ENCODE results near the gene CENATAC.

Gene CENATAC

GRCh38 chr11:118996926-118997626 lies 862 bp upstream of the CENATAC start:
- H2BK120ac ChIP-seq (ENCODE audit: low read depth, low read length), result no peak overlapping the region
- H4K91ac ChIP-seq (ENCODE audit: low read length), result no peak overlapping the region
- H3K9ac ChIP-seq (ENCODE audit: low read length), result peak overlapping the region; percentile 94
- H3K23ac ChIP-seq (ENCODE audit: low read length in 2 of 2), result no peak overlapping the region
- H2BK5ac ChIP-seq (ENCODE audit: low read depth, low read length, poor library complexity, severe bottlenecking), result no peak overlapping the region
- peak; percentile 17 for DNase-seq
- H3K4ac ChIP-seq (ENCODE audit: low read depth in 1 of 2, low read length in 2 of 2), result peak overlapping the region in 1 of 2 experiments; percentile 70
- H3K4me1 ChIP-seq (ENCODE audit: control insufficient read depth, insufficient read depth, low read depth, low read length), result peaks cover 6% of the 10 kb centered on the region
- H3K36me3 ChIP-seq (ENCODE audit: control insufficient read depth in 1 of 2, insufficient read depth in 2 of 2, low read depth in 1 of 2, low read length in 2 of 2), result peaks cover 9 to 26% of the 10 kb centered on the region in 2 experiments
- H3K79me1 ChIP-seq (replicated peaks; ENCODE audit: low read length, poor library complexity, severe bottlenecking), result peaks cover 18% of the 10 kb centered on the region
- H2AK5ac ChIP-seq (ENCODE audit: low read length, severe bottlenecking), result no peak overlapping the region
- no peak overlapping the region for H3K14ac ChIP-seq (ENCODE audit: low read length in 2 of 2)
- 55% methylated on average over 22 of the region's 22 CpGs for WGBS
- peak overlapping the region in 1 of 2 experiments; percentile 89 for H3K18ac ChIP-seq (ENCODE audit: low read depth in 1 of 2, low read length in 2 of 2)
- peak overlapping the region; percentile 71 for H4K8ac ChIP-seq (ENCODE audit: low read length)
- H2BK12ac ChIP-seq (ENCODE audit: low read length in 2 of 2), result peak overlapping the region in 1 of 2 experiments; percentile 21
- H3K9me3 ChIP-seq (ENCODE audit: control insufficient read depth, low read length), result no peaks in the 10 kb centered on the region
- peak overlapping the region; percentile 65 to 95 for H3K4me3 ChIP-seq (ENCODE audit: insufficient read depth in 1 of 2, low read depth in 1 of 2, low read length in 2 of 2)
- H2AFZ ChIP-seq (ENCODE audit: low read depth, low read length), result peak overlapping the region; percentile 78
- peak overlapping the region; percentile 80 for H3K4me2 ChIP-seq (ENCODE audit: low read length, poor library complexity, severe bottlenecking)
- no peak overlapping the region for H2BK15ac ChIP-seq (ENCODE audit: low read depth, poor library complexity, severe bottlenecking)
- no peaks in the 10 kb centered on the region for H3K27me3 ChIP-seq (ENCODE audit: control insufficient read depth in 1 of 2, insufficient read depth in 1 of 2, low read length in 2 of 2)
- no peak overlapping the region for H3K27ac ChIP-seq (ENCODE audit: low read length, poor library complexity, severe bottlenecking)

DNA sequence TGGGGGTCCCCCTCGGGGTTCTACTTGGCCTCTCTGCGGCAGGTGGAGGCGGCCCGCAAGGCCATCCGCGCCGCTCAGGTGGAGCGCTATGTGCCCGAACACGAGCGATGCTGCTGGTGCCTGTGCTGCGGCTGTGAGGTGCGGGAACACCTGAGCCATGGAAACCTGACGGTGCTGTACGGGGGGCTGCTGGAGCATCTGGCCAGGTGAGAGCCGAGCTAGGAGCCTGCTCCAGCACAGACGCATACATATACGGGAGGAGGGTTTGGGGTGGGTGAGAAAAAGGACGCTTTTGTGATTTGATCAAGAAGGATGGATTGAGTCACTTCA lies 415 bp downstream of the CENATAC start:
- Histone ChIP-seq H3K14ac (ENCODE audit: low read length in 2 of 2) (peak overlapping the region in 1 of 2 experiments; percentile 55), H3K4me1 (ENCODE audit: control insufficient read depth, insufficient read depth, low read depth, low read length) (peaks cover 6% of the 10 kb centered on the region), H3K36me3 (ENCODE audit: control insufficient read depth in 1 of 2, insufficient read depth in 2 of 2, low read depth in 1 of 2, low read length in 2 of 2) (peaks cover 14 to 39% of the 10 kb centered on the region in 2 experiments), H4K8ac (ENCODE audit: low read length) (peak overlapping the region; percentile 83), H3K23ac (ENCODE audit: low read length in 2 of 2) (peak overlapping the region in 1 of 2 experiments; percentile 90), H3K9ac (ENCODE audit: low read length) (peak overlapping the region; percentile 94), H2BK120ac (ENCODE audit: low read depth, low read length) (no peak overlapping the region), H3K4me2 (ENCODE audit: low read length, poor library complexity, severe bottlenecking) (peak overlapping the region; percentile 80), H3K27ac (ENCODE audit: low read length, poor library complexity, severe bottlenecking) (peak overlapping the region; percentile 73), H3K4ac (ENCODE audit: low read depth in 1 of 2, low read length in 2 of 2) (peak overlapping the region; percentile 57 to 63), H2BK12ac (ENCODE audit: low read length in 2 of 2) (peak overlapping the region in 1 of 2 experiments; percentile 68), H3K27me3 (ENCODE audit: control insufficient read depth in 1 of 2, insufficient read depth in 1 of 2, low read length in 2 of 2) (no peaks in the 10 kb centered on the region), H4K91ac (ENCODE audit: low read length) (peak overlapping the region; percentile 30), H3K79me1 (replicated peaks; ENCODE audit: low read length, poor library complexity, severe bottlenecking) (peaks cover 18% of the 10 kb centered on the region), H2AFZ (ENCODE audit: low read depth, low read length) (peak overlapping the region; percentile 43), H3K18ac (ENCODE audit: low read depth in 1 of 2, low read length in 2 of 2) (peak overlapping the region; percentile 31 to 63), H2BK15ac (ENCODE audit: low read depth, poor library complexity, severe bottlenecking) (peak overlapping the region; percentile 60), H3K4me3 (ENCODE audit: insufficient read depth in 1 of 2, low read depth in 1 of 2, low read length in 2 of 2) (peak overlapping the region; percentile 65 to 95), H2BK5ac (ENCODE audit: low read depth, low read length, poor library complexity, severe bottlenecking) (no peak overlapping the region), H3K9me3 (ENCODE audit: control insufficient read depth, low read length) (no peaks in the 10 kb centered on the region), H2AK5ac (ENCODE audit: low read length, severe bottlenecking) (no peak overlapping the region)
- 2% methylated on average over 19 of the region's 19 CpGs for WGBS
- DNase-seq, result no peak

DNA sequence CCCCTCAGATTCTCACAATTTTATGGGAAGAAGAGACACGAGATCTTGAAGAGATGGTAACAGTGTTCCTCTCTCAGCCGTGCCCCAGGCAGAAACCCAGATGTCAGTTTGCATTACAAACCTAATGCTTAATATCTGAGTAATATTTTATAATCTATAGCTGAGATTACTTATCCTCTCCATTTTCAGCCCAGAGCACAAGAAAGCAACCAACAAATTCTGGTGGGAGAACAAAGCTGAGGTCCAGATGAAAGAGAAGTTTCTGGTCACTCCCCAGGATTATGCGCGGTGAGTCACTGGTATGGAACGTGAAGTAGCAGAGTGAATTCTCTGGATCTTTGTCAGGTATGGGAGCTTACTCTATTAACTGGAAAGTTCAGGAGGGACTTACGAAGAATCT lies 884 bp downstream of the CENATAC start:
- no peak overlapping the region for H2BK5ac ChIP-seq (ENCODE audit: low read depth, low read length, poor library complexity, severe bottlenecking)
- WGBS, result 13% methylated on average over 3 of the region's 6 CpGs
- H3K4me3 ChIP-seq (ENCODE audit: insufficient read depth in 1 of 2, low read depth in 1 of 2, low read length in 2 of 2), result peak overlapping the region; percentile 65 to 95
- H3K27me3 ChIP-seq (ENCODE audit: control insufficient read depth in 1 of 2, insufficient read depth in 1 of 2, low read length in 2 of 2), result no peaks in the 10 kb centered on the region
- peak overlapping the region; percentile 94 for H3K9ac ChIP-seq (ENCODE audit: low read length)
- no peak overlapping the region for H3K18ac ChIP-seq (ENCODE audit: low read depth in 1 of 2, low read length in 2 of 2)
- peak overlapping the region; percentile 57 to 63 for H3K4ac ChIP-seq (ENCODE audit: low read depth in 1 of 2, low read length in 2 of 2)
- peak overlapping the region in 1 of 2 experiments; percentile 55 for H3K14ac ChIP-seq (ENCODE audit: low read length in 2 of 2)
- peaks cover 18% of the 10 kb centered on the region for H3K79me1 ChIP-seq (replicated peaks; ENCODE audit: low read length, poor library complexity, severe bottlenecking)
- peak overlapping the region; percentile 73 for H3K27ac ChIP-seq (ENCODE audit: low read length, poor library complexity, severe bottlenecking)
- peak; percentile 68 for DNase-seq
- no peak overlapping the region for H4K8ac ChIP-seq (ENCODE audit: low read length)
- no peak overlapping the region for H2BK15ac ChIP-seq (ENCODE audit: low read depth, poor library complexity, severe bottlenecking)
- H3K23ac ChIP-seq (ENCODE audit: low read length in 2 of 2), result no peak overlapping the region
- no peaks in the 10 kb centered on the region for H3K9me3 ChIP-seq (ENCODE audit: control insufficient read depth, low read length)
- H3K4me2 ChIP-seq (ENCODE audit: low read length, poor library complexity, severe bottlenecking), result peak overlapping the region; percentile 80
- no peak overlapping the region for H2BK120ac ChIP-seq (ENCODE audit: low read depth, low read length)
- no peak overlapping the region for H4K91ac ChIP-seq (ENCODE audit: low read length)
- peaks cover 14 to 41% of the 10 kb centered on the region in 2 experiments for H3K36me3 ChIP-seq (ENCODE audit: control insufficient read depth in 1 of 2, insufficient read depth in 2 of 2, low read depth in 1 of 2, low read length in 2 of 2)
- peaks cover 6% of the 10 kb centered on the region for H3K4me1 ChIP-seq (ENCODE audit: control insufficient read depth, insufficient read depth, low read depth, low read length)
- peak overlapping the region in 1 of 2 experiments; percentile 68 for H2BK12ac ChIP-seq (ENCODE audit: low read length in 2 of 2)
- H2AFZ ChIP-seq (ENCODE audit: low read depth, low read length), result peak overlapping the region; percentile 43
- peak overlapping the region; percentile 17 for H2AK5ac ChIP-seq (ENCODE audit: low read length, severe bottlenecking)

DNA sequence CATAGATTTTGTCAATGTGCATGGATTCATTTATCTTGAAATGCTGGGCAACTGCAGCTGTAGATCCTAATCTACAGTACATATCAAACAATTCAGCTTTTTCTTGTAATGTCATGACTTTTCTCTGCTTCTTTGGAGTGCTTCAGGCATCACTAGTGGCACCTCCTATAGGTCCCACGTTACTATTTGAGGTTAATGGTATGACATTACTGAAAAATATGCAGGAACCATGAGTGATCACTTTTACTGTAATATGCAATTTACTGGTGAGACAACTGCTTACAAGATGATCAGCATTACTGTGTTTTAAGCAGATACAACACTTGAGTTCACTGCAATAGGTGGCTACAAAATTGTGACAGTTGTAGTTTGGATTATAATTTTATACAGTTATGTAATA lies 3.0 kb downstream of the CENATAC start:
- H2BK12ac ChIP-seq (ENCODE audit: low read length in 2 of 2), result no peak overlapping the region
- H4K91ac ChIP-seq (ENCODE audit: low read length), result no peak overlapping the region
- H3K4me1 ChIP-seq (ENCODE audit: control insufficient read depth, insufficient read depth, low read depth, low read length), result peaks cover 6% of the 10 kb centered on the region
- no peak overlapping the region for H4K8ac ChIP-seq (ENCODE audit: low read length)
- peak; percentile 23 for DNase-seq
- no peaks in the 10 kb centered on the region for H3K27me3 ChIP-seq (ENCODE audit: control insufficient read depth in 1 of 2, insufficient read depth in 1 of 2, low read length in 2 of 2)
- H3K9me3 ChIP-seq (ENCODE audit: control insufficient read depth, low read length), result no peaks in the 10 kb centered on the region
- no peak overlapping the region for H2BK120ac ChIP-seq (ENCODE audit: low read depth, low read length)
- H3K4me3 ChIP-seq (ENCODE audit: insufficient read depth in 1 of 2, low read depth in 1 of 2, low read length in 2 of 2), result no peak overlapping the region
- H3K4me2 ChIP-seq (ENCODE audit: low read length, poor library complexity, severe bottlenecking), result no peak overlapping the region
- WGBS, result no CpG with 5 or more reads among the region's 1 CpG
- H2BK5ac ChIP-seq (ENCODE audit: low read depth, low read length, poor library complexity, severe bottlenecking), result no peak overlapping the region
- no peak overlapping the region for H2AK5ac ChIP-seq (ENCODE audit: low read length, severe bottlenecking)
- H2BK15ac ChIP-seq (ENCODE audit: low read depth, poor library complexity, severe bottlenecking), result no peak overlapping the region
- peak overlapping the region; percentile 10 for H3K9ac ChIP-seq (ENCODE audit: low read length)
- peaks cover 20% of the 10 kb centered on the region for H3K79me1 ChIP-seq (replicated peaks; ENCODE audit: low read length, poor library complexity, severe bottlenecking)
- H3K14ac ChIP-seq (ENCODE audit: low read length in 2 of 2), result no peak overlapping the region
- H3K4ac ChIP-seq (ENCODE audit: low read depth in 1 of 2, low read length in 2 of 2), result no peak overlapping the region
- peaks cover 14 to 53% of the 10 kb centered on the region in 2 experiments for H3K36me3 ChIP-seq (ENCODE audit: control insufficient read depth in 1 of 2, insufficient read depth in 2 of 2, low read depth in 1 of 2, low read length in 2 of 2)
- no peak overlapping the region for H3K23ac ChIP-seq (ENCODE audit: low read length in 2 of 2)
- H3K27ac ChIP-seq (ENCODE audit: low read length, poor library complexity, severe bottlenecking), result no peak overlapping the region
- no peak overlapping the region for H3K18ac ChIP-seq (ENCODE audit: low read depth in 1 of 2, low read length in 2 of 2)
- no peak overlapping the region for H2AFZ ChIP-seq (ENCODE audit: low read depth, low read length)
